Measurements from ENCODE around the gene CALML3.

CALML3 gene

GRCh38 chr10:5528989-5529701 is 4.4 kb downstream of the CALML3 start:
- DNase-seq: no peak

DNA sequence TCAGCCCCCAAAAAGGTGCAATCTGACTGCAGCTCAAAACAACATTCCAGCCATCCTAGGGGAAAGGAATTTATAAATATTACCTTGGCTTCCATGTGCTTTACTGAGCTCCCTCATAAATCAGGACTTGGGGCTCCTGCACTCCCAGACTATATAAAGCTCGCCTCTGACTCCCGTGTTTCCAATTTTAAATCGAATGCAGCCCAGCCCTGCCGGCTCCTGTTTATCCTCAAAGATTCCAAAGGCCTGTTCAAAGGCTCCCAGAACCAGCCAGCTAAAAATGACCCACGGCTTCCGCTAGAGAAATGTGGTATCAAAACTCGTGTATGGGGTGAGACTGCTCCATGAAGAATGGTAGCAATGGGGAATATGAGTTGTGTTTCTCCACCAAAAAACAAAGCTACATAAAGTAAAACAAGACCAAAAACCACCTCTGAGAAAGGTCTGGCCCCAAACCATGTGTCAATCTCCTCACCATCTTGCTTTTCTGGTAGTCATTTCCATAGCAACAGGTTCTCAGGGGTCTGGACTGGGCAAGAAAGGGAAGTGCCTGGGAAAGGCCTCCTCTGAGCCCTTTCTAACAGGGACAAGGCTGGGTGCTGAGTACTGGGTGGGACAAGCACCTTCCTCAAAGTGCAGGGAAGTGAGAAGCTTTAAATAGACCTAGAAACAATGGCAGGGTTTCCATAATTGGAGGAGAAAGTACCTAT is 5.1 kb downstream of the CALML3 start:
- no peak for DNase-seq

GRCh38 chr10:5530412-5530806 is 5.6 kb downstream of the CALML3 start:
- DNase-seq: no peak

- DNase-seq: no peak
Measured at GRCh38 chr10:5530846-5531557, 6.2 kb downstream of the CALML3 start.

DNA sequence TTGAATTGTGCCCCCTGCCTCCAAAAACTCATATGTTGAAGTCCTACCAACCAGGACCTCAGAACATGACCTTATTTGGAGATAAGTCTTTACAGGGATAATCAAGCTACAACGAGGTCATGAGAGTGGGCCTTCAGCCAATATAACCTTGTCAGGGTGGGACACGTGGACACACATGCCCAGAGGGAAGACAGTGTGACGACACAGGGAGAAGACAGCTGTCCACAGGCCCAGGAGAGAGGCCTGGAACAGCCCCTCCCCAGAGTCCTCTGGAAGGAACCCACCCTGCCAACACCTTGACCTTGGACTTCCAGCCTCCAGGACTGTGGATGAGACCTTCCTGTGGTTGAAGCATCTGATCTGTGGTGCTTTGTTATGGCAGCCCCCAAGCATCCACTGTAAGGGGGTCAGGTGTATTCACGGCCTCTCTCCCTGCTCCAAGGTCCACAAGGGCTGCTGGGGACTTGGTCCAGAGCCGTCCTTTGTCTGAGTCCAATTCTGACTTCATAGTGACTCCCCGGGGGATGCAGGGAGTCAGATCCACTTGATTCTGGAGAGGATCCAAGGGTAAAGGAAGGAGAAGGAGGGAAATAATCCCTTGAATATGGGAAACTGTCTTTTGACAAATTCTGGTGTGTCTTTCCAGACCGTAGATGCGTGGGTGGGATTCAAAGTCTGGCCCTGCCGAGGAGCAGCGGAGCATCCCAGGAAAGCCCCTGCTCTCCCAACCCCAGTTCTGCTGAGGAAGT is 7.0 kb downstream of the CALML3 start:
- no peak for DNase-seq

DNA sequence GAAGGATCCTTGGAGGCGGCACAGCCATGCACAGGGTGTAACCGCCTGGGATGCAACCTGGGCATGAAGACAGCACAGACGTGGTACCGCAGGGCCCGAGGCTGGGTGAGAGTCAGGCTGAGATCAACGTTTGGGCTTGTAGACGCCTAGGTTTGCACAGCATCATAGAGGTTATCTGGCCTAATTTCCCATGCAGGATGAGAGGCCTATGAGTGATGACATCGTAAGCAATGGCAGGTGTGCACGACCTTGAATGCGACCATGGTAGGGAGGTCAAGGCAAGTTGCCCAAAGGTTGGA is 7.5 kb downstream of the CALML3 start:
- no peak for DNase-seq

- no peak for DNase-seq
Measured at GRCh38 chr10:5532618-5533097, 7.9 kb downstream of the CALML3 start.

DNA sequence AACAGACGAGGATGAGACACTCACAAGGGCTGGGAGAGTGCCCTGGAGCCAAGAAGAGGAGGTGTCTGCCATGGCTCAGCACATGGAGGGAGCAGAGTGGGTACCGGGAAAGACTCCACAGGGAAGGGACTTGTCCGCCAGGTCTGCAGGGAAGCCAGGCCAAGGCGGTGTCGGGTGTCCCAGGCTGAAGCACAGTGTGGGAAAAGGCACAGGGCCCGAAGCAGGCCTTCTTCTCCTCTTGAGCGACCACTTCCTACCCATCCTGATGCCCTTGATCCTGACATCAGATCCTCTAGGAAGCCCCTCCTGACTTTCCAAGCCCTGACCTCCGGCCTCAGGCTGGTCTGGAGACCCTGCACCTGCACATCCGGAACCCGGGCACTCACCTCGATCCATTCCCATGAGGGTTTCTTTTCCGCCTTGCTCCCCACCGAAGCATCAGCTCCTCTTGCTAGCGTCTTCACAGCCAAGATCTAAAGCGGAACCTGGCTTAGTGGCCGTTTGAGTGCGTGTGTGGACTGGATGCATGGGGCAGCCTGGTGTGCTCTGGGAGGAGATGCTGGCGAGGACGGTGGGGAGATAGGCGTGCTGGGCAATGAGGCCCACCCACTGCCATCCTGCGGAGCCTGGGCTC is 8.5 kb downstream of the CALML3 start:
- DNase-seq: no peak

- DNase-seq: no peak
Measured at GRCh38 chr10:5534051-5534821, 9.5 kb downstream of the CALML3 start.

DNA sequence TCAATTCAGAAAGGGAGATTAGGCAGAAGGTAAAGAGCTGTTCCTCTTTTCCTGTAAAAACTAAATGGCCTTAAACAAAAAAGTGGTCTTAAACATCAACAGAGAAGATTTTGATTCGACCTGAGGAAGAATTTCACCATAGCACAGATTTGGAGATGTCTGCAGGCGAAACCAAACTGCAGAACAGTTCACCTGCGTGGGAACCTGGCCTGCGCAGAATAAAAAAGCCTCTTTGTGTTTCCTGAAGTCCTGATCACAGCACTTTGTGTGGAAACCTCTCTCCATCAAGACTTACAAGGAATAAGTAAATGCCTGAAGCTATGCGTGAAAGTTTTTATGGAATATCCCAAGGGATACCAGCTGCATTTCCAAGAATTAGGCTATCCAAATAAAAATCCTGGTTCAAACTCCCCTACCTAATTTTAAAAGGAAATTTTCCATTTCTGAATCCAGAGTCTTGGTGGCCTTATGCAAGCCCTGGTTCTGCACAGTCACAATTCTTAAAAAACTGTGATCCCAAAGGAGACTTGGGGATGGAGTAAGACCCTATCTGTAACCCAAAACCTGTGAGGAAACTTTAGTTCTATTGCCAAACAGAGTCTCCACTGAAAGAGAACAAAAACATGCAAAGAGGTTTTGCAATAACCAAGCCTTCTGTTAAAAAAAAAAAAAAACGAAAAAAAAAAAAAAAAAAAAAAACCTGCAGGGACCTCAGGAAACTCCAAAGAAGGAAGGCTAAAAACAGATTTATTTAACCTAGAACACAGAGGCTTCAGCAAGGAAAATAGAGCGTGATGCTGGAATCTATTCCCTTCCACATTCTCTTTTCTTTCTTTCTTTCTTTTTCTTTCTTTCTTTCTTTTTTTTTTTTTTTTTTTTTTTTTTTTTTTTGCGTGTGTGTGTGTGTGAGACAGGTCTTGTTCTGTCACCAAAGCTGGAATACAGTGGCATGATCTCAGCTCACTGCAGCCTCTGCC is 10.4 kb downstream of the CALML3 start:
- no peak for DNase-seq

GRCh38 chr10:5536486-5537081 is 11.8 kb downstream of the CALML3 start:
- no peak for DNase-seq

GRCh38 chr10:5537684-5538083 is 12.9 kb downstream of the CALML3 start:
- no peak for DNase-seq

DNA sequence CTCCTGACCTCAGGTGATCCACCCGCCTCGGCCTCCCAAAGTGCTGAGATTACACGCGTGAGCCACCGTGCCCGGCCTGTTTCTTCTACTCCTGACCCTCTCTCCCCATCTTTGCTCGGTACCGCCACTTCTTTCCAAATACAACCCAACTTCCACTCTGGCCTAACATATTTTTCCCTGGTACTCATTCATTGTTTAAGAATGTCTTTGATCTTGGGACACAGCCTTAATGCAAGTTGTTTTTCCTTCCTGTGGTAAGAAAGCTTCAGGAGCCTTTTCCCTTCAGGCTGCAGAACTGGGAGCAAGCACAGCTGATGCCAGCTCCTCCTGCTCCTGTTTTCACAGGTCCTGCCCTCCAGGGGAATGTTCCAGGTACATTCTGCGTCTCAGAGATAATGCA is 13.7 kb downstream of the CALML3 start:
- no peak for DNase-seq

DNA sequence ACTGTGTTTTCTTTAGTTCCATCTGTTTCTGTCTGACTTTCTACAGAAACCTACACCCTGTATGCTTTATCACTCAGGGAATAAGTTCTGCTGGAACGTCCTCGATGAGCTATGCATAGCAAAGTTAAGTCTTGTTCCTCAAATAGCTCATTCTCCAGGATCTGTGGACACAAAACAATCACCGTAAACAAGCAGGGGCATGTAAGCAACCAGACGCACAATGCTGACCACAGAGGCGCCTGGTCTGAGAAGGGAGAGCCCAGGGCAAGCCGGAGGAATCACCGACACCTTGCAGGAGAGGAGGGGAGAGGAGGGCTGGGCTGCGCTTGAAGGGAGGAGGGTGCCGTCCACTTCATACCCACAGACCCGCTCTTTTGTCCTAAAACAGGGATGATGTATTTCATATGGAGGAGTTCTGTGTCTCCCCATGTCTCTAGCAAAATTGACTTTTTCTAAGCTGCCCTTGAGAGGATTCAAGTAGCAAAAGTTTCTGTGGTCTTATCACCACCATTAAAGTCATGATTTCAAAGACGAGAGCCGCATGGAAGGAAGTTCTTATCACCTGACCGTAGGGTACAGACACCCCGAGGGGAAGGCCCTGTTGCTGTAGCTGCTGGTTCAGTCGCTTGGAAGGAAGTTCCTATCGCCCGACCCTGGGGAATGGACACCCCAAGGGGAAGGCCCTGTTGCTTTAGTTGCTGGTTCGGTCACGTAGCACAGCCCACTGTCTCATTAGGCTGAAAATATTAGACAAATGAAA is 14.3 kb downstream of the CALML3 start:
- no peak for DNase-seq

GRCh38 chr10:5540080-5540479 is 15.3 kb downstream of the CALML3 start:
- DNase-seq: no peak

GRCh38 chr10:5540891-5541290 is 16.1 kb downstream of the CALML3 start:
- DNase-seq: no peak

GRCh38 chr10:5542100-5542499 is 17.3 kb downstream of the CALML3 start:
- DNase-seq: no peak

- DNase-seq: no peak
Measured at GRCh38 chr10:5543623-5544022, 18.9 kb downstream of the CALML3 start.

GRCh38 chr10:5544216-5544805 is 19.6 kb downstream of the CALML3 start:
- DNase-seq: no peak
